T-helper 2 cell treated with Interferon-gamma antibody and Interleukin-4, amounts not matched to agents 5 μg/mL and 100 μg/mL, for 36 hours (primary cell): ENCODE measurements around the gene KAZN.

Experiments
- DNase-seq: peaks from one replicate; pipeline ENCODE4 v3.0.0; 2021; ENCODE audit warnings: low spot score
- H3K27ac Mint-ChIP-seq: one replicate; pipeline ENCODE4 v1.8.0; 2021; ENCODE audit warnings: mild to moderate bottlenecking, mixed read lengths
- H3K27me3 Mint-ChIP-seq: one replicate; pipeline ENCODE4 v1.8.0; 2021; ENCODE audit warnings: low read depth, mixed read lengths
- H3K36me3 Mint-ChIP-seq: one replicate; pipeline ENCODE4 v1.8.0; 2021; ENCODE audit warnings: low read depth, mixed read lengths
- H3K4me1 Mint-ChIP-seq: one replicate; pipeline ENCODE4 v1.8.0; 2021; ENCODE audit warnings: low read depth, mixed read lengths
- H3K4me3 Mint-ChIP-seq: one replicate; pipeline ENCODE4 v1.8.0; 2022; ENCODE audit warnings: mild to moderate bottlenecking, moderate library complexity, mixed read lengths
- H3K9me3 Mint-ChIP-seq: one replicate; pipeline ENCODE4 v1.8.0; 2021; ENCODE audit warnings: mixed read lengths

Gene KAZN

DNA sequence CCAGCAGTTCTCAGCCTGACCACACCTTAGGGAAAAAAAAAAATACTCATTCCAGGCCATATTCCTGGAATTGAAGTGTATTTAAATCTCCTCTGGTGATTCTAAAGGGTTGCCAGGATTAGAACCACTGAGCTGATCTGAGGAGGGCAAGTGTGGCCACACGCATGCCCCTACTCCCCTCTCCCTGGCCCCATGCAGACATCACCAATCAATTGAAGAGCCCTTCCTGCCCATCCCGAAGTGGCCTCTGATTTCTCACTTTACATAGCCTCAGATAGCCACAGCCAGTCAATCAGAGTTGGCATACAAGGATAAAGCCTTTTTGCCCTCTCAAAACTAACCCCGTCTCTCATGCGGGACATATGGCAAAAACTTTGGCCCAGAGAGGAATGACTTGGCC is 470.5 kb downstream of the KAZN start:
- no peaks in the 10 kb centered on the region for H3K9me3 Mint-ChIP-seq
- no peak for DNase-seq
- no peaks in the 10 kb centered on the region for H3K4me1 Mint-ChIP-seq
- no peak overlapping the region for H3K27ac Mint-ChIP-seq
- no peak overlapping the region for H3K4me3 Mint-ChIP-seq
- H3K36me3 Mint-ChIP-seq: no peaks in the 10 kb centered on the region
- H3K27me3 Mint-ChIP-seq: no peaks in the 10 kb centered on the region

GRCh38 chr1:15070145-15070748 is 471.8 kb downstream of the KAZN start:
- Mint-ChIP-seq H3K4me1 (no peaks in the 10 kb centered on the region), H3K9me3 (no peaks in the 10 kb centered on the region), H3K27me3 (no peaks in the 10 kb centered on the region), H3K36me3 (no peaks in the 10 kb centered on the region), H3K4me3 (no peak overlapping the region), H3K27ac (no peak overlapping the region)
- DNase-seq: no peak

DNA sequence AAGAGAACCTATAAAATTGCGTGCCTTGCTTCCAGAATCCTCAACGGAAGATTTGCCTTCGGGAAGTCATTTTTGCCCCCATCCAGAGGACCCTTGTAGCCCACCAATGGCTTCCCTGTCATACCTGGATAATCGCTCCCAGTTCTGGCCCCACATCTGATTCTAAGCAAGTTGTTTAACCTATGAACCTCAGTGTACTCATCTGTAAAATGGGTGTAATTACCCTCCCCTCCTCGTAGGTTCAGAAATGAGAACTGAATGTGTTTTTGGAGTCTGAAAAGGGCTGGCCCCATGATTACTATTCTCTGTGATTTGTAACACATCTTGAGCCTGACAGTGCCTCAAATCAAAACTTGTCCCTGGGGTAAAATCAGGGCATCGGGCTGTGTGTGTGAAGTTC is 473.5 kb downstream of the KAZN start:
- no peaks in the 10 kb centered on the region for H3K27me3 Mint-ChIP-seq
- no peaks in the 10 kb centered on the region for H3K9me3 Mint-ChIP-seq
- H3K27ac Mint-ChIP-seq: no peak overlapping the region
- H3K36me3 Mint-ChIP-seq: no peaks in the 10 kb centered on the region
- DNase-seq: no peak
- no peak overlapping the region for H3K4me3 Mint-ChIP-seq
- H3K4me1 Mint-ChIP-seq: no peaks in the 10 kb centered on the region

- no peak for DNase-seq
- Mint-ChIP-seq H3K27me3 (no peaks in the 10 kb centered on the region), H3K36me3 (no peaks in the 10 kb centered on the region), H3K9me3 (no peaks in the 10 kb centered on the region), H3K4me1 (no peaks in the 10 kb centered on the region), H3K27ac (no peak overlapping the region), H3K4me3 (no peak overlapping the region)
Observed at GRCh38 chr1:15073799-15074308, 475.4 kb downstream of the KAZN start.

- no peaks in the 10 kb centered on the region for H3K4me1 Mint-ChIP-seq
- no peaks in the 10 kb centered on the region for H3K36me3 Mint-ChIP-seq
- no peak for DNase-seq
- no peak overlapping the region for H3K4me3 Mint-ChIP-seq
- no peaks in the 10 kb centered on the region for H3K27me3 Mint-ChIP-seq
- no peak overlapping the region for H3K27ac Mint-ChIP-seq
- no peaks in the 10 kb centered on the region for H3K9me3 Mint-ChIP-seq
Observed at GRCh38 chr1:15075175-15075574, 476.7 kb downstream of the KAZN start.

GRCh38 chr1:15075817-15076216 is 477.3 kb downstream of the KAZN start:
- H3K27me3 Mint-ChIP-seq: no peaks in the 10 kb centered on the region
- no peak overlapping the region for H3K27ac Mint-ChIP-seq
- H3K36me3 Mint-ChIP-seq: no peaks in the 10 kb centered on the region
- no peaks in the 10 kb centered on the region for H3K9me3 Mint-ChIP-seq
- no peak overlapping the region for H3K4me3 Mint-ChIP-seq
- DNase-seq: no peak
- no peaks in the 10 kb centered on the region for H3K4me1 Mint-ChIP-seq

DNA sequence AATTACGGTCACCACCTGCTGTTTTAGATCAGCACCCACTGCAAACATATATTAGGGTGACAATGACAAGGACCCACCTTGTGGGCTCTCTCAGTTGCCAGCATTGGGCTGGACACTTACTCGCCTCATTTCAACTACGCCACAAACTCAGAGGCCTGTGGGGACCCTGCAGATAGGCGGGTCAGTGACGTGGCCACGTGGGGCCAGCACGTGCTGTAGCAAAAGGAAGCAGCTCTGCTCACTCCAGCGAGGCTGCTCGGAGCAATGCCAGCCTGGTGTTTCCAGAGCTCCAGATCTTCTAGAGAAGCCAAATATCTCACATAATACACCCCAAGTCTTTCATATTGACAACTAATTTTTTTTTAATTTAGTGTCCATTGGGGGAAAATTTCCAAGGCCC is 478.3 kb downstream of the KAZN start:
- Mint-ChIP-seq H3K27ac (no peak overlapping the region), H3K36me3 (no peaks in the 10 kb centered on the region), H3K27me3 (no peaks in the 10 kb centered on the region), H3K4me1 (no peaks in the 10 kb centered on the region), H3K4me3 (no peak overlapping the region), H3K9me3 (no peaks in the 10 kb centered on the region)
- DNase-seq: no peak

DNA sequence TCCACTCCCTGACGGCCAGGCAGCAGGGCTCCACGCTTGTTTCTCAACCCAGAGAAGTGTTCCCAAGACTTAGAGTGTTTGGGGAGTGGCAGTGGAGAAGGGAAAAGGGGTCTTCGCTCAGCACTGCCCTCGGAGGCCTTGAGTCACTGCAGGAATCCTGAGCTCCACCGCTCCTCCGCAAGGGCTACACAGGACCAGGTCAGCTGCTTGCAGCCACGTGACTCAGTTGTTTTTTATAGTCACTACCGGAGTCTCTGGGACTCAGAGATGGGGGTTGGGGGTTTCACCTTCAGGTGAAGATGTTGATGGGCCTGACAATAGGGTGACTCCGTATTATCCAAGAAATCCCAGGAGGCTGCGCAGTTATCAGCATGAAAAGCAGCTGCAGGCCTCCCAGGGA is 478.9 kb downstream of the KAZN start:
- no peaks in the 10 kb centered on the region for H3K36me3 Mint-ChIP-seq
- H3K4me3 Mint-ChIP-seq: no peak overlapping the region
- H3K4me1 Mint-ChIP-seq: no peaks in the 10 kb centered on the region
- no peak overlapping the region for H3K27ac Mint-ChIP-seq
- H3K9me3 Mint-ChIP-seq: no peaks in the 10 kb centered on the region
- no peak for DNase-seq
- no peaks in the 10 kb centered on the region for H3K27me3 Mint-ChIP-seq

DNA sequence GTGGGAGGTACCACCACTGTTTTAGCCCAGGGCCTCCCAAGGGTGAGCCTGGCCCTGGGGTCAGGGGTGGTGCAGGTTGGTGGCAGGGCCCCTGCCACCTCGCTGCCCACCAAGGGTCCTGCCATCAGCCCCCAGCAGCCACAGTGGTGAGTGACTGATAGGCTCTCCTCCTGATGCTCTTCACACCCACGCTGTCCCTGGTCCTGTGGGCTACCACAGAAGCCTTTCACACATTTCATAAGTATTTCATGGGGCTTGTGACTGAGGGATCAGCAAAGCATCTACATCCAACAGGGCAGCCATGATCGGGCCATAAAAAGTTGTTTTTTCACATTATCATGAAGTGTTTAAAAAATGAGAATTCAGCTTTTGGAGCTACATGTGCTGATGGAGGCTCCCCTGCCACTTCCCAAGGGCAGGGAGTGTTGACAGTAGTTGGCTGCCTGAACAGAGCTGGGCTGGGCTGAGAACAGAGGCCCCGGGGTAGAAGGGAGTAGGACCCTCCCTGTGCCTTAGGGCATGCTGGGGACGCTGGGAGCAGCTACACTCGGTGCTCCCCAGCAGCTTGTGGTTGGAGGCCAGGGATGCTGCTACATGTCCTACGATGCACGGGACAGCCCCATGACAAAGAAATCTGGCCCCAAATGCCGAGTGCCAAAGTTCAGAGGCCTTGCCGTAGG is 482.0 kb downstream of the KAZN start:
- Mint-ChIP-seq H3K9me3 (no peaks in the 10 kb centered on the region), H3K27ac (no peak overlapping the region), H3K36me3 (no peaks in the 10 kb centered on the region), H3K4me3 (no peak overlapping the region), H3K27me3 (peaks cover 3% of the 10 kb centered on the region), H3K4me1 (no peaks in the 10 kb centered on the region)
- DNase-seq: no peak

GRCh38 chr1:15081102-15081501 is 482.6 kb downstream of the KAZN start:
- Mint-ChIP-seq H3K27me3 (peaks cover 3% of the 10 kb centered on the region), H3K9me3 (no peaks in the 10 kb centered on the region), H3K4me3 (no peak overlapping the region), H3K27ac (no peak overlapping the region), H3K4me1 (no peaks in the 10 kb centered on the region), H3K36me3 (no peaks in the 10 kb centered on the region)
- DNase-seq: no peak

GRCh38 chr1:15083578-15083977 is 485.1 kb downstream of the KAZN start:
- H3K9me3 Mint-ChIP-seq: no peaks in the 10 kb centered on the region
- H3K4me3 Mint-ChIP-seq: no peak overlapping the region
- H3K4me1 Mint-ChIP-seq: no peaks in the 10 kb centered on the region
- H3K27me3 Mint-ChIP-seq: peaks cover 3% of the 10 kb centered on the region
- no peaks in the 10 kb centered on the region for H3K36me3 Mint-ChIP-seq
- no peak overlapping the region for H3K27ac Mint-ChIP-seq
- no peak for DNase-seq

GRCh38 chr1:15088281-15088971 is 489.9 kb downstream of the KAZN start:
- no peak for DNase-seq
- Mint-ChIP-seq H3K27me3 (peaks cover 11% of the 10 kb centered on the region), H3K4me3 (no peak overlapping the region)

DNA sequence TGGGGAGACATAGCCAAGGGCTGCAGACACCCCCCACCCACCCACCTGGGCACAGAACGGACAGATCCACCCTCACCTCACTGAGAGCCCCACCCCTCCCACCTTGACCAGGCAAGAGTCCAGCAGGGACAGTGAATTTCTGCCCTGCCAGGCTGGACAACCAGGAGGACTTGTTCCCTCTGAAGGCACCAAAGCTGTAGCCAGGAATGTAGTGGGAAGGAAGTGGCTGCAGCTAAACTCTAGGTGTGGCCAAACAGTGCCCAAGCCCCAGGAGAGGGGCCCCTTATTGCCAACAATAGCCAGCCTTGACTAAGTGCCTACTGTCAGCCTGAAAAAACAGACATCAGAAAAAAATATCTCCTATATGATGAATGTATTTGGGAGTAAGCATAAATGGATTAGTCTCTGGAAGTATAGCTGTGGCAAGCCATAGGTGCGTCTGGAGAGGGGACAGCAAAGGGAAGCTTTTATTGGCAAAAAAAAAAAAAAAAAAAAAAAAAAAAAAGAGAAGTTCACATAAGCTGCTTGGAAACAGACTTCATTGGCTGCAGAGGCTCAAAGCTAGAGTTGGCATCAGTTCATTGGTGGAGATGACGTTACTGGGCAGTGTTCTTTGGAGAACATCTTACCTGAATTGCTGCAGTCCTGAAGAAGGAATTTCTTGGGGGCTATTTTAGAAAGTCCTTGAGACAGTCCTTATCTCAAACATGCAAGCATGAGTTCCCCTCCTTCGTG is 490.9 kb downstream of the KAZN start:
- Mint-ChIP-seq H3K36me3 (no peaks in the 10 kb centered on the region), H3K9me3 (no peaks in the 10 kb centered on the region), H3K4me1 (no peaks in the 10 kb centered on the region), H3K27me3 (peaks cover 8% of the 10 kb centered on the region), H3K27ac (peak overlapping the region; percentile 51), H3K4me3 (no peak overlapping the region)
- no peak for DNase-seq

More at GRCh38 chr1:15088281-15088971, 489.9 kb downstream of the KAZN start:
- Mint-ChIP-seq H3K4me1 (no peaks in the 10 kb centered on the region), H3K27ac (no peak overlapping the region), H3K9me3 (no peaks in the 10 kb centered on the region), H3K36me3 (no peaks in the 10 kb centered on the region)

- Mint-ChIP-seq H3K4me3 (no peak overlapping the region), H3K36me3 (no peaks in the 10 kb centered on the region)
- DNase-seq: no peak
Observed at GRCh38 chr1:15090373-15090772, 491.9 kb downstream of the KAZN start.

More at GRCh38 chr1:15090373-15090772, 491.9 kb downstream of the KAZN start:
- Mint-ChIP-seq H3K27ac (no peak overlapping the region), H3K9me3 (no peaks in the 10 kb centered on the region), H3K4me1 (no peaks in the 10 kb centered on the region), H3K27me3 (peaks cover 8% of the 10 kb centered on the region)
